GM12801 (cell line): Measurements from ENCODE around the gene KCNH1.

Experiments
- CTCF ChIP-seq: IDR thresholded peaks from one replicate; pipeline ENCODE4 v1.5.1; 2011; ENCODE audit warnings: control low read depth; ENCODE audit not compliant: insufficient read length; ENCODE audit errors: extremely low read depth

KCNH1 gene

GRCh38 chr1:210790196-210790595 is 343.8 kb downstream of the KCNH1 start:
- TF ChIP-seq CTCF, result no peak

GRCh38 chr1:210787800-210788199 is 346.1 kb downstream of the KCNH1 start:
- TF ChIP-seq CTCF, result no peak

GRCh38 chr1:210786546-210786945 is 347.4 kb downstream of the KCNH1 start:
- TF ChIP-seq CTCF, result no peak

- TF ChIP-seq CTCF, result no peak
These were observed 350.0 kb downstream of the KCNH1 start for GRCh38 chr1:210783925-210784324.

GRCh38 chr1:210781652-210782051 is 352.3 kb downstream of the KCNH1 start:
- no peak for TF ChIP-seq CTCF

- no peak for TF ChIP-seq CTCF
These were observed 354.7 kb downstream of the KCNH1 start for GRCh38 chr1:210779269-210779668.

GRCh38 chr1:210777914-210778313 is 356.0 kb downstream of the KCNH1 start:
- no peak for TF ChIP-seq CTCF

- TF ChIP-seq CTCF, result no peak
These were observed 357.2 kb downstream of the KCNH1 start for GRCh38 chr1:210776712-210777111.
